Gastrocnemius medialis (tissue), 4 donors: Measurements from ENCODE around the gene RMDN2. TPM values are rescaled to one million over a fixed set of nuclear protein-coding genes. Genes with fewer than 3 reads are reported as not detected.

Experiments
- ATAC-seq, 2 donors: fragments of 150-250 bp; one replicate each; pipeline ENCODE4 v1.9.1; 2016
- DNase-seq, 2 donors: peaks; one replicate each; pipeline ENCODE4 v3.0.0-alpha.2; 2019
- H3K27ac ChIP-seq, 4 donors: fragments of 200-600 bp; sonication (generic); 1 replicate in 1 of 4; 2 replicates in 3 of 4; pipeline ENCODE4 v1.5.1; 2016 to 2018; ENCODE audit warnings: mild to moderate bottlenecking in 2 of 4, moderate library complexity in 1 of 4
- H3K27me3 ChIP-seq, 3 donors: fragments of 200-600 bp; sonication (generic) in 2 of 3; 1 replicate in 1 of 3; 2 replicates in 2 of 3; pipeline versions ENCODE4 v1.5.1 to v1.6.0; 2016 to 2019; ENCODE audit warnings: mild to moderate bottlenecking in 1 of 3, moderate library complexity in 1 of 3
- H3K36me3 ChIP-seq, 2 donors: fragments of 200-600 bp; sonication (generic) in 1 of 2; one replicate each; pipeline ENCODE4 v1.5.1; 2017 to 2018
- H3K4me1 ChIP-seq, 2 donors: fragments of 200-600 bp; sonication (generic) in 1 of 2; one replicate each; pipeline ENCODE4 v1.5.1; 2016 to 2017; ENCODE audit warnings: mild to moderate bottlenecking in 2 of 2
- H3K4me3 ChIP-seq, 4 donors: fragments of 200-600 bp; sonication (generic) in 3 of 4; 1 replicate in 1 of 4; 2 replicates in 3 of 4; pipeline ENCODE4 v1.5.1; 2016 to 2019; ENCODE audit warnings: mild to moderate bottlenecking in 2 of 4
- H3K9me3 ChIP-seq, 3 donors: fragments of 200-600 bp; sonication (generic) in 2 of 3; 1 replicate in 1 of 3; 2 replicates in 2 of 3; pipeline ENCODE4 v1.5.1; 2016 to 2019
- CTCF ChIP-seq, 5 experiments: fragments of 450-650 bp in 3 of 5; fragments of 200-600 bp in 2 of 5; sonication (generic) in 2 of 5; IDR thresholded peaks in 4 of 5; conservative IDR thresholded peaks in 1 of 5; 1 replicate in 4 of 5; 2 replicates in 1 of 5; pipeline ENCODE4 v1.5.1; 2016 to 2019; ENCODE audit warnings: antibody characterized with exemption in 5 of 5, mild to moderate bottlenecking in 3 of 5, moderate library complexity in 3 of 5
- POLR2A ChIP-seq, 2 donors: fragments of 450-650 bp; IDR thresholded peaks; one replicate each; pipeline ENCODE4 v1.6.1; 2017; ENCODE audit warnings: antibody characterized with exemption in 2 of 2, mild to moderate bottlenecking in 2 of 2, moderate library complexity in 2 of 2
- in situ Hi-C, 4 donors: fragments of 200-750 bp; cut with MboI; loops; one replicate each; pipeline versions ENCODE4 v1.15.0 to v1.8.0; 2017; ENCODE audit warnings: low sequenced_read_pairs in 4 of 4
- intact Hi-C: fragments of 100-400 bp; cut with DNase I; formaldehyde crosslinking; loops from one replicate; pipeline ENCODE4 v1.15.1; 2023; ENCODE audit warnings: low total_unique reads
- total RNA-seq, 4 donors: library from RNA; depleted of rRNA; stranded (reverse); fragments of >200 nt; gene quantifications; one replicate each; pipeline versions ENCODE4 v1.1.0 to v1.2.3, GENCODE V29; 2016

Gene RMDN2
- total RNA-seq, 4 donors from 2014 or later: 2.7 to 6.3 (median 3.3) TPM

- in situ Hi-C loops (no loop called here), intact Hi-C loops (no loop called here)
- H3K4me3 ChIP-seq: no peak overlapping the region
- no peak overlapping the region for H3K27ac ChIP-seq
- DNase-seq: no peak
- no peak for ATAC-seq
- no peaks in the 10 kb centered on the region for H3K9me3 ChIP-seq
- no peaks in the 10 kb centered on the region for H3K36me3 ChIP-seq
- H3K4me1 ChIP-seq: peaks cover 5% of the 10 kb centered on the region in 2 donors
- TF ChIP-seq POLR2A (IDR thresholded peaks at IDR 0.05): no peak
- no peak for TF ChIP-seq CTCF (IDR thresholded peaks at IDR 0.05 in 4 of 5, conservative IDR thresholded peaks at IDR 0.05 in 1 of 5)
- H3K27me3 ChIP-seq: peaks cover 3 to 16% (median 11%) of the 10 kb centered on the region in 3 donors
These were observed 114.2 kb downstream of the RMDN2 start for GRCh38 chr2:38039121-38039910.

GRCh38 chr2:38045811-38046210 is 120.7 kb downstream of the RMDN2 start:
- no peak for DNase-seq
- in situ Hi-C loops (no loop called here), intact Hi-C loops (no loop called here)
- TF ChIP-seq POLR2A (IDR thresholded peaks at IDR 0.05) (no peak), CTCF (IDR thresholded peaks at IDR 0.05 in 4 of 5, conservative IDR thresholded peaks at IDR 0.05 in 1 of 5) (no peak)
- H3K27me3 ChIP-seq: peaks cover 0 to 3% (median 3%) of the 10 kb centered on the region in 3 donors
- no peaks in the 10 kb centered on the region for H3K36me3 ChIP-seq
- no peak overlapping the region for H3K27ac ChIP-seq
- H3K4me1 ChIP-seq: no peaks in the 10 kb centered on the region
- no peaks in the 10 kb centered on the region for H3K9me3 ChIP-seq
- no peak for ATAC-seq
- no peak overlapping the region for H3K4me3 ChIP-seq

- TF ChIP-seq CTCF (IDR thresholded peaks at IDR 0.05 in 4 of 5, conservative IDR thresholded peaks at IDR 0.05 in 1 of 5) (no peak), POLR2A (IDR thresholded peaks at IDR 0.05) (no peak)
These were observed 131.1 kb downstream of the RMDN2 start for GRCh38 chr2:38056216-38056615.

GRCh38 chr2:38057651-38058410 is 132.7 kb downstream of the RMDN2 start:
- no peaks in the 10 kb centered on the region for H3K4me1 ChIP-seq
- intact Hi-C loops: no loop called here

More at GRCh38 chr2:38056216-38056615, 131.1 kb downstream of the RMDN2 start:
- Histone ChIP-seq H3K36me3 (no peaks in the 10 kb centered on the region), H3K27ac (no peak overlapping the region), H3K4me1 (no peaks in the 10 kb centered on the region), H3K27me3 (no peaks in the 10 kb centered on the region), H3K4me3 (no peak overlapping the region), H3K9me3 (no peaks in the 10 kb centered on the region)
- intact Hi-C loops (no loop called here), in situ Hi-C loops (no loop called here)
- ATAC-seq (no peak), DNase-seq (no peak)

More at GRCh38 chr2:38057651-38058410, 132.7 kb downstream of the RMDN2 start:
- H3K36me3 ChIP-seq: no peaks in the 10 kb centered on the region
- no peaks in the 10 kb centered on the region for H3K27me3 ChIP-seq
- in situ Hi-C loops: no loop called here
- no peak for ATAC-seq
- no peak overlapping the region for H3K27ac ChIP-seq
- no peak for DNase-seq
- H3K4me3 ChIP-seq: no peak overlapping the region
- no peaks in the 10 kb centered on the region for H3K9me3 ChIP-seq
- no peak for TF ChIP-seq POLR2A (IDR thresholded peaks at IDR 0.05)
- no peak for TF ChIP-seq CTCF (IDR thresholded peaks at IDR 0.05 in 4 of 5, conservative IDR thresholded peaks at IDR 0.05 in 1 of 5)
